ENCODE results near the gene FAAP20.

Gene FAAP20

DNA sequence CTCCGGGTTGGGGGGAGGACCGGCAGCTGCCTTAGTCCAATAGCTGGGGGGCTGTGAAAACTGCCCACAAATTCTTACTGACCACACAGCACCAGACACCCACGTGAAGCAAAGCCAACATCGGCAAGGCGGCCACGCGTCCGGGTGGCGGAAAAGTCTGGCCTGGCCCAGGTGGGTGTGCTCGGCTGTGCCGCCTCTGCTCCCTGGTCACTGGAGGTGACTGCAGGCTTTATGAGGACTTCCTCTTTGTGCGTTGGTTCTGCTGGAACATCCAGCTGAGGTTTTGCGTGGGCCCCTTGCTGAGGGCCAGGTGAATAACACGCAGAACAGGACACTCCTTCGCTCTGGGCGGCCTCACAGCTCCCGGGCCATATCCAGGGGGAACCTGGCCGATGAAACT is 35.4 kb downstream of the FAAP20 start:
- Histone ChIP-seq H3K9ac (ENCODE audit: low read depth in 1 of 2, low read length in 2 of 2) (no peak overlapping the region), H3K27ac (ENCODE audit: low read depth, low read length) (no peak overlapping the region), H3K36me3 (ENCODE audit: control insufficient read depth in 1 of 2, insufficient read depth in 2 of 2, low read length in 2 of 2) (peaks cover 18 to 77% of the 10 kb centered on the region in 2 donors), H3K4me1 (ENCODE audit: control insufficient read depth in 1 of 2, insufficient read depth in 2 of 2, low read length in 2 of 2) (no peaks in the 10 kb centered on the region), H3K9me3 (ENCODE audit: control insufficient read depth in 1 of 2, low read length in 2 of 2) (peaks cover 0 to 2% of the 10 kb centered on the region in 2 donors), H3K27me3 (ENCODE audit: control insufficient read depth in 1 of 2, insufficient read depth in 2 of 2, low read length in 2 of 2) (no peaks in the 10 kb centered on the region), H3K4me3 (ENCODE audit: low read depth in 1 of 2, low read length in 2 of 2) (no peak overlapping the region)

DNA sequence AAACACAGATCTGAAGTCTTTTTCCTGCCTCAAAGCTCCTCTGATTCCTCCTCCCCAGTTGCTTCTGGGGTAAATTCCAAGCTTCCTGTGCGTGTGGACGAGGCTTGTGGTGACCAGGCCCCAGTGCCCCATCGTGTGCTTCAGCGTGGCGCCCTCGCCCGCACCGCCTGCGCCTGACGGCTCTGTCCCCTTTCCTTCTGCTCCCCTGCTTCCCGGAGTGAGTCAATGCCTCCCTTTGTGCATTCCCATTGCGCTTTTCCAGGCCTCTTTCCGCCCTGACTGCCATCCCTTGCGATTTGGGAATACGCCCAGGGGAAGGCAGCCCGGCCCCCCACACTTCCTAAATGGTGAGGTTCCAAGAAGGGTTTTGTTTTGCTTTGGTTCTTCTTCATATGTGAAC is 36.3 kb downstream of the FAAP20 start:
- no peaks in the 10 kb centered on the region for H3K4me1 ChIP-seq (ENCODE audit: control insufficient read depth in 1 of 2, insufficient read depth in 2 of 2, low read length in 2 of 2)

DNA sequence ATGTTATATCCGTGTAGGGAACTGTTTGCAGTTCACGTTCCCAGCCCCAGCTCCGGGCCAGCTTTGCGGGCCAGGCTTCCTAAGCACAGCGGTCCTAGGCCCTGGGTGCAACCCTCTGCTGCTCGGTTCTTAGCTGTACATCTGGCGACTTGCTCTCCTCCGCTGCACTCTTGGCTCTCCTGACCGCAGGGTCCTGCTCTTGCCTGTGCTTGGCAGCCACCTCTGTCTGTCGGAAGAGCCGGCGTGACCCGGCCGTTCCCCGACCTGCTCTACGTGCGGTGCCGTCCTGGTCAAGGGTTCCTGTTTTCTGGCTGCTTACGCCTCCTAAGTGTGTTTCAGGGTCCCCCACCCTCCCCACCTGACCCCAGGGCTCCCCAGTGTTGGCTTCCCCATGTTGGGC is 36.7 kb downstream of the FAAP20 start:
- peaks cover 15 to 79% of the 10 kb centered on the region in 2 donors for H3K36me3 ChIP-seq (ENCODE audit: control insufficient read depth in 1 of 2, insufficient read depth in 2 of 2, low read length in 2 of 2)
- H3K4me3 ChIP-seq (ENCODE audit: low read depth in 1 of 2, low read length in 2 of 2) = no peak overlapping the region
- no peaks in the 10 kb centered on the region for H3K4me1 ChIP-seq (ENCODE audit: control insufficient read depth in 1 of 2, insufficient read depth in 2 of 2, low read length in 2 of 2)
- H3K9ac ChIP-seq (ENCODE audit: low read depth in 1 of 2, low read length in 2 of 2) = no peak overlapping the region
- H3K27me3 ChIP-seq (ENCODE audit: control insufficient read depth in 1 of 2, insufficient read depth in 2 of 2, low read length in 2 of 2) = no peaks in the 10 kb centered on the region
- H3K27ac ChIP-seq (ENCODE audit: low read depth, low read length) = no peak overlapping the region
- no peaks in the 10 kb centered on the region for H3K9me3 ChIP-seq (ENCODE audit: control insufficient read depth in 1 of 2, low read length in 2 of 2)

More for the DNA sequence above, 36.3 kb downstream of the FAAP20 start:
- no peak overlapping the region for H3K4me3 ChIP-seq (ENCODE audit: low read depth in 1 of 2, low read length in 2 of 2)
- peaks cover 0 to 2% of the 10 kb centered on the region in 2 donors for H3K9me3 ChIP-seq (ENCODE audit: control insufficient read depth in 1 of 2, low read length in 2 of 2)
- H3K27me3 ChIP-seq (ENCODE audit: control insufficient read depth in 1 of 2, insufficient read depth in 2 of 2, low read length in 2 of 2) = no peaks in the 10 kb centered on the region
- peaks cover 18 to 79% of the 10 kb centered on the region in 2 donors for H3K36me3 ChIP-seq (ENCODE audit: control insufficient read depth in 1 of 2, insufficient read depth in 2 of 2, low read length in 2 of 2)
- H3K9ac ChIP-seq (ENCODE audit: low read depth in 1 of 2, low read length in 2 of 2) = no peak overlapping the region
- H3K27ac ChIP-seq (ENCODE audit: low read depth, low read length) = no peak overlapping the region

DNA sequence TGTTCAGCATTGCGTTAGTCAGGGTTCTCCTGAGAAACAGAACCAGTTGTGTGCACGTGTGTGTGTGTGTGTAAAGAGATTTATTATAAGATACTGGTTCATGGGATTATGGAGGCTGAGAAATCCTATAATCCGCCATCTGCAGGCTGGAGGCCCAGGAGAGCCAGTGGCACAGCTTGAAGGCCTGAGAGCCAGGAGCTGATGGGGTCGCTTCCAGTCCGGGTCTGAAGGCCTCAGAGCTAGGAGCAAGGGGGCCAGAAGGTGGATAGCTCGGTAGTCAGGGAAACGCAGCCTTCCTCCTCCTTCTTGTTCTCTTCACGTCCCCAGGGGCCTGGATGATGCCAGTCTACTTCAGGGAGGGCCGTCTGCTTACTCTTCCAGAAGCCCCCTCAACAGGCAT is 37.7 kb downstream of the FAAP20 start:
- H3K27ac ChIP-seq (ENCODE audit: low read depth, low read length) = no peak overlapping the region
- H3K4me3 ChIP-seq (ENCODE audit: low read depth in 1 of 2, low read length in 2 of 2) = no peak overlapping the region
- H3K4me1 ChIP-seq (ENCODE audit: control insufficient read depth in 1 of 2, insufficient read depth in 2 of 2, low read length in 2 of 2) = no peaks in the 10 kb centered on the region
- H3K36me3 ChIP-seq (ENCODE audit: control insufficient read depth in 1 of 2, insufficient read depth in 2 of 2, low read length in 2 of 2) = peaks cover 12 to 82% of the 10 kb centered on the region in 2 donors
- H3K9me3 ChIP-seq (ENCODE audit: control insufficient read depth in 1 of 2, low read length in 2 of 2) = no peaks in the 10 kb centered on the region
- H3K9ac ChIP-seq (ENCODE audit: low read depth in 1 of 2, low read length in 2 of 2) = no peak overlapping the region
- H3K27me3 ChIP-seq (ENCODE audit: control insufficient read depth in 1 of 2, insufficient read depth in 2 of 2, low read length in 2 of 2) = no peaks in the 10 kb centered on the region

DNA sequence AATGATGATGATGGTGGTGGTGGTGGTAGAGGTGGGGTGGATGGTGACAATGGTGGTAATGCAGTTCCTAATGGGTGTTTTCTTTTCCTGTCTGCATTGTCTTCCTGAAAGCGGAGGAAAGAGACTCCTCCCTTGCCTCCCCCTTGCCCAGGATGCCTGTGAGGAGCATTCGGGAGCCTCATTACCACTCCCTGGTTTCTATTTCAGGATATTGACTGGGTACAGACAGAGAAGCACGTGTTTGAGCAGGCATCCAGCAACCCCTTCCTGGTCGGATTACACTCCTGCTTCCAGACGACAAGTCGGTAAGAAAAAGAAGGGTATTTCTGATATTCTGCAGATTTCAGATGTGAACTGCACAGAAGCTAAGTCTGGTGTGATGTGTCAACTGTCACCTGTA is 38.8 kb downstream of the FAAP20 start:
- Histone ChIP-seq H3K27me3 (ENCODE audit: control insufficient read depth in 1 of 2, insufficient read depth in 2 of 2, low read length in 2 of 2) (no peaks in the 10 kb centered on the region), H3K9ac (ENCODE audit: low read depth in 1 of 2, low read length in 2 of 2) (no peak overlapping the region), H3K27ac (ENCODE audit: low read depth, low read length) (no peak overlapping the region), H3K9me3 (ENCODE audit: control insufficient read depth in 1 of 2, low read length in 2 of 2) (no peaks in the 10 kb centered on the region), H3K4me3 (ENCODE audit: low read depth in 1 of 2, low read length in 2 of 2) (no peak overlapping the region), H3K36me3 (ENCODE audit: control insufficient read depth in 1 of 2, insufficient read depth in 2 of 2, low read length in 2 of 2) (peaks cover 17 to 87% of the 10 kb centered on the region in 2 donors), H3K4me1 (ENCODE audit: control insufficient read depth in 1 of 2, insufficient read depth in 2 of 2, low read length in 2 of 2) (no peaks in the 10 kb centered on the region)

DNA sequence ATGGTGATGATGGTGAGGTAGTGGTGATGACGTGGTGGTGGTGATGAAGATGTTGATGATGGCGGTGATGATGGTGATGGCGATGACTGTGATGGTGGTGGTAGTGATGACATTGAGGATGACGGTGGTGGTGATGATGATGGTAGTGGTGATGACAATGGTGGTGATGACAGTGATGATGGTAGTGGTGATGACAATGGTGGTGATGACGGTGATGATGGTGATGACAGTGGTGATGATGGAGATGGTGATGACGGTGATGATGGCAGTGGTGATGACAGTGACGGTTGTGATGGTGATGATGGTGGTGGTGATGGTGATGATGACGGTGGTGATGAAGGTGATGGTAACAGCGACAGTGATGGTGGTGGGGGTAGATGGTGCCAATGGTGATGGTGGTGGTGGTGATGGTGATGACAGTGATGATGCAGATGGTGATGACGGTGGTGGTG is 39.4 kb downstream of the FAAP20 start:
- no peak overlapping the region for H3K9ac ChIP-seq (ENCODE audit: low read depth in 1 of 2, low read length in 2 of 2)
- no peaks in the 10 kb centered on the region for H3K9me3 ChIP-seq (ENCODE audit: control insufficient read depth in 1 of 2, low read length in 2 of 2)
- H3K4me1 ChIP-seq (ENCODE audit: control insufficient read depth in 1 of 2, insufficient read depth in 2 of 2, low read length in 2 of 2) = no peaks in the 10 kb centered on the region
- no peak overlapping the region for H3K27ac ChIP-seq (ENCODE audit: low read depth, low read length)
- no peak overlapping the region for H3K4me3 ChIP-seq (ENCODE audit: low read depth in 1 of 2, low read length in 2 of 2)
- no peaks in the 10 kb centered on the region for H3K27me3 ChIP-seq (ENCODE audit: control insufficient read depth in 1 of 2, insufficient read depth in 2 of 2, low read length in 2 of 2)
- H3K36me3 ChIP-seq (ENCODE audit: control insufficient read depth in 1 of 2, insufficient read depth in 2 of 2, low read length in 2 of 2) = peaks cover 15 to 89% of the 10 kb centered on the region in 2 donors

DNA sequence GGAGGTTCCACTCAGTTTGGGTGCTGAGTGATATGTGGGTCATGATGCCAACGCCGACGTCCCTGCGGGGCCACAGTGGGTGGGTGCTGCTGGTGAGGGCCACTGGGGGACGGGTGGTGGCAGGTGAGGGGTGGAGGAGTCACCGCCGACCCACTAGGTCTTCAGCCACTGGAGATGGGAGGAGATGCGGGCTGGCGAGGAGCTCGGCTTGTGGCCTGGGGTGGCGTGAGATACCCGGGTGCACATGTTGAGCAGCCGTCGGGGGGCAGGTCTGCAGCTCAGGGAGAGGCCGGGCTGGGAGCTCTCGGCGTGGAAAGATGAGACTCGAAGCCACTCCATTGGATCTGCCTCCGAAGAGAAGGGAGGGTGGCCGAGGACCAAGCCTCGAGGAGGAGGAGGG is 40.5 kb downstream of the FAAP20 start:
- no peak overlapping the region for H3K9ac ChIP-seq (ENCODE audit: low read depth in 1 of 2, low read length in 2 of 2)
- H3K27ac ChIP-seq (ENCODE audit: low read depth, low read length) = no peak overlapping the region
- H3K36me3 ChIP-seq (ENCODE audit: control insufficient read depth in 1 of 2, insufficient read depth in 2 of 2, low read length in 2 of 2) = peaks cover 9 to 84% of the 10 kb centered on the region in 2 donors
- no peaks in the 10 kb centered on the region for H3K4me1 ChIP-seq (ENCODE audit: control insufficient read depth in 1 of 2, insufficient read depth in 2 of 2, low read length in 2 of 2)
- no peaks in the 10 kb centered on the region for H3K27me3 ChIP-seq (ENCODE audit: control insufficient read depth in 1 of 2, insufficient read depth in 2 of 2, low read length in 2 of 2)
- no peak overlapping the region for H3K4me3 ChIP-seq (ENCODE audit: low read depth in 1 of 2, low read length in 2 of 2)
- H3K9me3 ChIP-seq (ENCODE audit: control insufficient read depth in 1 of 2, low read length in 2 of 2) = no peaks in the 10 kb centered on the region

DNA sequence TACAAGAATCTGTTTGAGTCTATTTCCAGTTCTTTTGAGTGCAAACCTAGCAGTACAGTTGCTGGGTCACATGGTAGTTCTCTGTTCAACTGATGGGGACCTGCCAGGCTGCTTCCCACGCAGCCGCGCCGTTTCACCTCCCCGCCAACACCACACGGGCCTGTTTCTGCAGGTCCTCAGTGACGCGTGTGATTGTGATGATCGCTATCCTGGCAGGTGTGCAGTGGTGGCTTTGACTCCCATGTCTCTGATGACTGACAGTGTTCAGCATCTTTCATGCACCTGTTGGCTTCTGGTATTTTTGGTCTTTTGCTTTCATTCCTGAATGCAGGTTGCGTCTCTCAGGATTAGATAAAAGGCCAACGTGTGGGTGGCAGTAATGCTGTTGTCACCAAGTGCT is 41.6 kb downstream of the FAAP20 start:
- H3K27me3 ChIP-seq (ENCODE audit: control insufficient read depth in 1 of 2, insufficient read depth in 2 of 2, low read length in 2 of 2) = no peaks in the 10 kb centered on the region
- no peaks in the 10 kb centered on the region for H3K4me1 ChIP-seq (ENCODE audit: control insufficient read depth in 1 of 2, insufficient read depth in 2 of 2, low read length in 2 of 2)
- no peak overlapping the region for H3K9ac ChIP-seq (ENCODE audit: low read depth in 1 of 2, low read length in 2 of 2)
- H3K9me3 ChIP-seq (ENCODE audit: control insufficient read depth in 1 of 2, low read length in 2 of 2) = no peaks in the 10 kb centered on the region
- peaks cover 12 to 81% of the 10 kb centered on the region in 2 donors for H3K36me3 ChIP-seq (ENCODE audit: control insufficient read depth in 1 of 2, insufficient read depth in 2 of 2, low read length in 2 of 2)
- no peak overlapping the region for H3K4me3 ChIP-seq (ENCODE audit: low read depth in 1 of 2, low read length in 2 of 2)
- H3K27ac ChIP-seq (ENCODE audit: low read depth, low read length) = no peak overlapping the region

DNA sequence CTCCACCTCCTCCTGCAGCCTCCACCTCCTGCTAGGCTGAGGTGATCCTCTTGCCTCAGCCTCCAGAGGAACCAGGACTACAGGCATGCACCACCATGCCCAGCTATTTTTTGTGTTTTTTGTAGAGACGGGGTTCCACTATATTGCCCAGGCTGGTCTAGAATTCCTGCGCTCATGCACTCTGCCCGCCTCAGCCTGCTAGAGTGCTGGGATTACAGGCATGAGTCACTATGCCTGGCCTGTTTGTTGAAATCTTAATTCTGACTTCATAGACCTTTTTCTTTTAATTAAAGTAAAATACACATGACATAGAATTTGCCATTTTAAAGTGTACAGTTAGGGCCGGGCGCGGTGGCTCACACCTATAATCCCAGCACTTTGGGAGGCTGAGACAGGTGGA is 42.7 kb downstream of the FAAP20 start:
- Histone ChIP-seq H3K9ac (ENCODE audit: low read depth in 1 of 2, low read length in 2 of 2) (no peak overlapping the region), H3K36me3 (ENCODE audit: control insufficient read depth in 1 of 2, insufficient read depth in 2 of 2, low read length in 2 of 2) (peaks cover 13 to 80% of the 10 kb centered on the region in 2 donors), H3K4me1 (ENCODE audit: control insufficient read depth in 1 of 2, insufficient read depth in 2 of 2, low read length in 2 of 2) (no peaks in the 10 kb centered on the region), H3K27me3 (ENCODE audit: control insufficient read depth in 1 of 2, insufficient read depth in 2 of 2, low read length in 2 of 2) (no peaks in the 10 kb centered on the region), H3K4me3 (ENCODE audit: low read depth in 1 of 2, low read length in 2 of 2) (no peak overlapping the region), H3K27ac (ENCODE audit: low read depth, low read length) (no peak overlapping the region), H3K9me3 (ENCODE audit: control insufficient read depth in 1 of 2, low read length in 2 of 2) (no peaks in the 10 kb centered on the region)

DNA sequence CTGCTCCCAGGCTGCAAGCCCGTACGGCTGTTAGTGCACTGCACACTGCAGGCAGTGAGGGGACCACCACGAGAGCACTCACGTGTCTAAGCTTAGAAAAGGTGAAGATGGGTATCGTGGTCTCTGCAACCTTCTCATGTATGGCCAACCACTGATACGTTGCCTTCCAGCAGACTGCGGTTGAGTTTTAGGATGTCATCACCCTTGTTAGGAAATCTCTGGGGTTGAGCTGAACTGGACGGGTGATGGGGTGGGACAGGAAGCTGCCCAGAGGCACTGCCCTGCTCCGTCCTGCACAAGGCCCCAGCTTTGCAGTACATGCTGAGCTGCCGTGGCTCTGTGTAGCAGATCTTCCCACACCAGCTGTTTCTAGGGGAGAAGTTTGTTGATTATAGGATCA is 43.3 kb downstream of the FAAP20 start:
- Histone ChIP-seq H3K9ac (ENCODE audit: low read depth in 1 of 2, low read length in 2 of 2) (no peak overlapping the region), H3K4me1 (ENCODE audit: control insufficient read depth in 1 of 2, insufficient read depth in 2 of 2, low read length in 2 of 2) (no peaks in the 10 kb centered on the region), H3K36me3 (ENCODE audit: control insufficient read depth in 1 of 2, insufficient read depth in 2 of 2, low read length in 2 of 2) (peaks cover 19 to 81% of the 10 kb centered on the region in 2 donors), H3K9me3 (ENCODE audit: control insufficient read depth in 1 of 2, low read length in 2 of 2) (no peaks in the 10 kb centered on the region), H3K27me3 (ENCODE audit: control insufficient read depth in 1 of 2, insufficient read depth in 2 of 2, low read length in 2 of 2) (no peaks in the 10 kb centered on the region), H3K4me3 (ENCODE audit: low read depth in 1 of 2, low read length in 2 of 2) (no peak overlapping the region), H3K27ac (ENCODE audit: low read depth, low read length) (no peak overlapping the region)

DNA sequence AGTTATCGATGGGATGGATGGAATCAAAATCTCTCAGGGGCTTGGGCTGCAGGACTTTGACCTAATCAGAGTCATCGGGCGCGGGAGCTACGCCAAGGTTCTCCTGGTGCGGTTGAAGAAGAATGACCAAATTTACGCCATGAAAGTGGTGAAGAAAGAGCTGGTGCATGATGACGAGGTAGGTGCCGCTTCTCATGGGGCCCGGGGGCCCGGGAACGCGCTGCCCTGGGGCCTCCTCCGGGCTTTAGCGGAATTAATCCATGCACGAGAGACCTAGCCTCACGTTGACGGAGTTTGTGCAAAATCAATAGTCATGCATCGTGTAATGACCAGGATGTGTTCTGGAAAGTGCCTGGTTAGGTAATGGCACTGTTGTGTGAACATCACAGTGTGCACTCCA is 43.8 kb downstream of the FAAP20 start:
- no peak overlapping the region for H3K4me3 ChIP-seq (ENCODE audit: low read depth in 1 of 2, low read length in 2 of 2)
- no peak overlapping the region for H3K9ac ChIP-seq (ENCODE audit: low read depth in 1 of 2, low read length in 2 of 2)
- no peaks in the 10 kb centered on the region for H3K9me3 ChIP-seq (ENCODE audit: control insufficient read depth in 1 of 2, low read length in 2 of 2)
- H3K36me3 ChIP-seq (ENCODE audit: control insufficient read depth in 1 of 2, insufficient read depth in 2 of 2, low read length in 2 of 2) = peaks cover 23 to 81% of the 10 kb centered on the region in 2 donors
- no peak overlapping the region for H3K27ac ChIP-seq (ENCODE audit: low read depth, low read length)
- no peaks in the 10 kb centered on the region for H3K27me3 ChIP-seq (ENCODE audit: control insufficient read depth in 1 of 2, insufficient read depth in 2 of 2, low read length in 2 of 2)
- no peaks in the 10 kb centered on the region for H3K4me1 ChIP-seq (ENCODE audit: control insufficient read depth in 1 of 2, insufficient read depth in 2 of 2, low read length in 2 of 2)

All from duodenal mucosa (tissue), 2 donors.